ENCODE measurements around the gene FARP2.
A peak's percentile ranks its signal among the peaks of the same experiment; 100 is the strongest.
"Not testable (repeated sequence)": the region's sequence is repeated elsewhere in the genome, so short reads cannot be mapped to it uniquely, and the experiment has no call there.

Gene FARP2

GRCh38 chr2:241437179-241437578, 81.1 kb downstream of the FARP2 start:
- DNase-seq (ENCODE audit: low read depth) = no peak
- H3K4me3 ChIP-seq (ENCODE audit: low read depth, low read length) = no peak overlapping the region
- in situ Hi-C loops (cut with HindIII; ENCODE audit: low sequenced_read_pairs) = no loop called here
- TF ChIP-seq, protein P1, sequence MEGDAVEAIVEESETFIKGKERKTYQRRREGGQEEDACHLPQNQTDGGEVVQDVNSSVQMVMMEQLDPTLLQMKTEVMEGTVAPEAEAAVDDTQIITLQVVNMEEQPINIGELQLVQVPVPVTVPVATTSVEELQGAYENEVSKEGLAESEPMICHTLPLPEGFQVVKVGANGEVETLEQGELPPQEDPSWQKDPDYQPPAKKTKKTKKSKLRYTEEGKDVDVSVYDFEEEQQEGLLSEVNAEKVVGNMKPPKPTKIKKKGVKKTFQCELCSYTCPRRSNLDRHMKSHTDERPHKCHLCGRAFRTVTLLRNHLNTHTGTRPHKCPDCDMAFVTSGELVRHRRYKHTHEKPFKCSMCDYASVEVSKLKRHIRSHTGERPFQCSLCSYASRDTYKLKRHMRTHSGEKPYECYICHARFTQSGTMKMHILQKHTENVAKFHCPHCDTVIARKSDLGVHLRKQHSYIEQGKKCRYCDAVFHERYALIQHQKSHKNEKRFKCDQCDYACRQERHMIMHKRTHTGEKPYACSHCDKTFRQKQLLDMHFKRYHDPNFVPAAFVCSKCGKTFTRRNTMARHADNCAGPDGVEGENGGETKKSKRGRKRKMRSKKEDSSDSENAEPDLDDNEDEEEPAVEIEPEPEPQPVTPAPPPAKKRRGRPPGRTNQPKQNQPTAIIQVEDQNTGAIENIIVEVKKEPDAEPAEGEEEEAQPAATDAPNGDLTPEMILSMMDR (IDR thresholded peaks at IDR 0.05; ENCODE audit: low read depth, low read length, missing control alignments) = no peak

DNA sequence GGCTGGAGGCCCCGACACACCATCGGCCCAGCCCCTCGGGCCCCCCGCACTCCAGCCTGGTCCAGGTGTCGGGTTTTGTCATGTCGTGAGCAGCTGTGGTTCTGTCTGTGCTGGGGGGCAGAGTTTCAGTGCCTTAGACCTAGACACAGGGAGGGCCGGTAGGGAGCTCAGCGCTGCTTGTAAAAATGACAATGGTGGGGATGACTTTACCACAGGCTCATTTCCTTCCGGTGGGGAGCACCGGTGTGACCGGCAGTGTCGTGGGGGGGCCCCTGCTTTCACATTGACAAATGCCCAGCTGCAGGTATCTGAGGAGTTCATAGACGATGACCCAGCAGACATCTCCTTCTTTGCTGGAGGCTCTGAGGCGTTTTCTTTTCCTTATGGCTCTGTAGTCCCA, 85.4 kb downstream of the FARP2 start:
- no peak for DNase-seq (ENCODE audit: low read depth)
- H3K4me3 ChIP-seq (ENCODE audit: low read depth, low read length) = no peak overlapping the region
- TF ChIP-seq, protein P1 (IDR thresholded peaks at IDR 0.05; ENCODE audit: low read depth, low read length, missing control alignments) = no peak
- in situ Hi-C loops (cut with HindIII; ENCODE audit: low sequenced_read_pairs) = no loop called here

- in situ Hi-C loops (cut with HindIII; ENCODE audit: low sequenced_read_pairs) = no loop called here
- DNase-seq (ENCODE audit: low read depth) = peak; percentile 90
- TF ChIP-seq, protein P1 (IDR thresholded peaks at IDR 0.05; ENCODE audit: low read depth, low read length, missing control alignments) = no peak
- H3K4me3 ChIP-seq (ENCODE audit: low read depth, low read length) = no peak overlapping the region
Measured at GRCh38 chr2:241443486-241444223, 87.6 kb downstream of the FARP2 start.

- H3K4me3 ChIP-seq (ENCODE audit: low read depth, low read length) = no peak overlapping the region
- DNase-seq (ENCODE audit: low read depth) = no peak
- TF ChIP-seq, protein P1 (IDR thresholded peaks at IDR 0.05; ENCODE audit: low read depth, low read length, missing control alignments) = no peak
- in situ Hi-C loops (cut with HindIII; ENCODE audit: low sequenced_read_pairs) = no loop called here
Measured at GRCh38 chr2:241445426-241445825, 89.3 kb downstream of the FARP2 start.

GRCh38 chr2:241450092-241450491, 94.0 kb downstream of the FARP2 start:
- H3K4me3 ChIP-seq (ENCODE audit: low read depth, low read length); DNase-seq (ENCODE audit: low read depth); in situ Hi-C loops (cut with HindIII; ENCODE audit: low sequenced_read_pairs): not testable (repeated sequence)

- no peak overlapping the region for H3K4me3 ChIP-seq (ENCODE audit: low read depth, low read length)
- in situ Hi-C loops (cut with HindIII; ENCODE audit: low sequenced_read_pairs) = no loop called here
- no peak for DNase-seq (ENCODE audit: low read depth)
- TF ChIP-seq, protein P1 (IDR thresholded peaks at IDR 0.05; ENCODE audit: low read depth, low read length, missing control alignments) = no peak
Measured at GRCh38 chr2:241451840-241452506, 95.9 kb downstream of the FARP2 start.

DNA sequence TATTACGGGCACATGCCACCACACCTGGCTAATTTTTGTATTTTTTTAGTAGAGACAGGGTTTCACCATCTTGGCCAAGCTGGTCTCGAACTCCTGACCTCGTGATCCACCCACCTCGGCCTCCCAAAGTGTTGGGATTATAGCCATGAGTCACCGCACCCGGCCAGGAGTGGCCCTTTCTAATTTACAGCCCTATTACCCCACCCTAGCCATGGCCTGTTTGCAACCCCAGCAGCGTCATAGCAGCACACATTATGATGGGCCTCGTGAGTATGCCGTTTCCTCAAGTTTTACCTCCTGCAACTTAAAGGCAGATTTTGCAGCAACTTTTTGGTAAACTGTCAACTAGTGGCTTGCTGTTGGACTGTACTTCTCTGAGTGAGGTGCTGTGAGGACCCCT, 97.8 kb downstream of the FARP2 start:
- H3K4me3 ChIP-seq (ENCODE audit: low read depth, low read length); DNase-seq (ENCODE audit: low read depth); in situ Hi-C loops (cut with HindIII; ENCODE audit: low sequenced_read_pairs): not testable (repeated sequence)

Data from astrocyte of the cerebellum (primary cell).